ENCODE results near the gene GARIN5B. TPM values are rescaled to one million over a fixed set of nuclear protein-coding genes. Genes with fewer than 3 reads are reported as not detected.
"Not testable (repeated sequence)": the region's sequence is repeated elsewhere in the genome, so short reads cannot be mapped to it uniquely, and the experiment has no call there.

The GARIN5B gene
- total RNA-seq, 3 donors from 2014 or later, result not detected

GRCh38 chr19:55406826-55407549 is 43.9 kb upstream of the GARIN5B start:
- DNase-seq, result peak in 2 of 3 donors; percentile 36 to 73

GRCh38 chr19:55406091-55406825 is 43.2 kb upstream of the GARIN5B start:
- ATAC-seq, result no peak
- DNase-seq, result no peak
- H3K36me3 ChIP-seq (ENCODE audit: low read depth), result peaks cover 5% of the 10 kb centered on the region
- H3K4me1 ChIP-seq (ENCODE audit: low read depth), result peaks cover 12% of the 10 kb centered on the region
- intact Hi-C loops (cut with DNase I, micrococcal nuclease), result no loop called here
- no peak overlapping the region for H3K4me3 ChIP-seq
- TF ChIP-seq CTCF (IDR thresholded peaks at IDR 0.05), result no peak
- no peaks in the 10 kb centered on the region for H3K9me3 ChIP-seq

More at GRCh38 chr19:55406826-55407549, 43.9 kb upstream of the GARIN5B start:
- no peak for TF ChIP-seq CTCF (IDR thresholded peaks at IDR 0.05)
- Histone ChIP-seq H3K9me3 (no peaks in the 10 kb centered on the region), H3K4me1 (ENCODE audit: low read depth) (peaks cover 12% of the 10 kb centered on the region), H3K4me3 (peak overlapping the region; percentile 84), H3K36me3 (ENCODE audit: low read depth) (peaks cover 5% of the 10 kb centered on the region)
- ATAC-seq, result peak; percentile 34
- intact Hi-C loops (cut with DNase I, micrococcal nuclease), result no loop called here

GRCh38 chr19:55405638-55406037 is 42.6 kb upstream of the GARIN5B start:
- no peak for ATAC-seq
- peaks cover 12% of the 10 kb centered on the region for H3K4me1 ChIP-seq (ENCODE audit: low read depth)
- no peak overlapping the region for H3K4me3 ChIP-seq
- DNase-seq, result no peak
- H3K9me3 ChIP-seq, result no peaks in the 10 kb centered on the region
- H3K36me3 ChIP-seq (ENCODE audit: low read depth), result peaks cover 5% of the 10 kb centered on the region
- no peak for TF ChIP-seq CTCF (IDR thresholded peaks at IDR 0.05)
- intact Hi-C loops (cut with DNase I, micrococcal nuclease), result no loop called here

- H3K9me3 ChIP-seq, result no peaks in the 10 kb centered on the region
- peaks cover 10% of the 10 kb centered on the region for H3K4me1 ChIP-seq (ENCODE audit: low read depth)
- no peak for ATAC-seq
- no peak for DNase-seq
- no peaks in the 10 kb centered on the region for H3K36me3 ChIP-seq (ENCODE audit: low read depth)
- intact Hi-C loops (cut with DNase I, micrococcal nuclease), result no loop called here
- TF ChIP-seq CTCF (IDR thresholded peaks at IDR 0.05), result no peak
- H3K4me3 ChIP-seq, result no peak overlapping the region
These were observed 39.4 kb upstream of the GARIN5B start for GRCh38 chr19:55402509-55402908.

GRCh38 chr19:55401390-55401789 is 38.3 kb upstream of the GARIN5B start:
- H3K4me1 ChIP-seq (ENCODE audit: low read depth); H3K36me3 ChIP-seq (ENCODE audit: low read depth); DNase-seq; ATAC-seq; intact Hi-C loops (cut with DNase I, micrococcal nuclease); H3K4me3 ChIP-seq; H3K9me3 ChIP-seq: not testable (repeated sequence)

Measured in mucosa of descending colon (tissue), 3 donors.